Measurements from ENCODE around the gene LY9. TPM values are rescaled to one million over a fixed set of nuclear protein-coding genes. Genes with fewer than 3 reads are reported as not detected.

The LY9 gene
- total RNA-seq, 1 donor from 2014 or later, result 4.7 TPM

DNA sequence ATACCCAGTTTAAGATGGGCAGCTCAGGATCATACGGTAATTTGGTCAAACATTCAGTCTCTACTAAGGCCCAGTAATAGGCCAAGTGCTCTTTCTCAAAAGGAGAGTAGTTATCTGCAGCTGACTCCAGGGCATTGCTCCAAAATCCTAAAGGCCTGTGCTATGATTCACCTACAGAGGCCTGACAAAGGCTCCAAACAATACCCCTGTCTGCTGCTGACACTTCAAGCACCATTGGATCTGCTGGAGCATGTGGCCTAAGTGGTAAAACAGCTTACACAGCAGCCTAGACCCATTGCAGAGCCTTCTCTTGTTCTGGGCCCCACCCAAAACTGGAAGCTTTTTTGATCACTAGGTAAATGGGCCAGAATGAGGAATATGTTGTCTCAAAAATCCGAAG lies 34.1 kb upstream of the LY9 start:
- no peak overlapping the region for H3K27ac ChIP-seq
- no peaks in the 10 kb centered on the region for H3K4me1 ChIP-seq
- H3K36me3 ChIP-seq, result no peaks in the 10 kb centered on the region
- no peaks in the 10 kb centered on the region for H3K9me3 ChIP-seq
- H3K4me3 ChIP-seq, result no peak overlapping the region
- peak in 1 of 2 donors; percentile 54 for DNase-seq (ENCODE audit: extremely low spot score in 2 of 2)
- H3K27me3 ChIP-seq, result no peaks in the 10 kb centered on the region
- intact Hi-C loops (cut with DNase I), result no loop called here
- TF ChIP-seq POLR2AphosphoS5 (IDR thresholded peaks at IDR 0.05; ENCODE audit: insufficient read depth in 1 of 2, low read depth in 1 of 2), result peak in 1 of 2 donors; percentile 77
- no peak for TF ChIP-seq POLR2A (IDR thresholded peaks at IDR 0.05)
- TF ChIP-seq, protein P1, sequence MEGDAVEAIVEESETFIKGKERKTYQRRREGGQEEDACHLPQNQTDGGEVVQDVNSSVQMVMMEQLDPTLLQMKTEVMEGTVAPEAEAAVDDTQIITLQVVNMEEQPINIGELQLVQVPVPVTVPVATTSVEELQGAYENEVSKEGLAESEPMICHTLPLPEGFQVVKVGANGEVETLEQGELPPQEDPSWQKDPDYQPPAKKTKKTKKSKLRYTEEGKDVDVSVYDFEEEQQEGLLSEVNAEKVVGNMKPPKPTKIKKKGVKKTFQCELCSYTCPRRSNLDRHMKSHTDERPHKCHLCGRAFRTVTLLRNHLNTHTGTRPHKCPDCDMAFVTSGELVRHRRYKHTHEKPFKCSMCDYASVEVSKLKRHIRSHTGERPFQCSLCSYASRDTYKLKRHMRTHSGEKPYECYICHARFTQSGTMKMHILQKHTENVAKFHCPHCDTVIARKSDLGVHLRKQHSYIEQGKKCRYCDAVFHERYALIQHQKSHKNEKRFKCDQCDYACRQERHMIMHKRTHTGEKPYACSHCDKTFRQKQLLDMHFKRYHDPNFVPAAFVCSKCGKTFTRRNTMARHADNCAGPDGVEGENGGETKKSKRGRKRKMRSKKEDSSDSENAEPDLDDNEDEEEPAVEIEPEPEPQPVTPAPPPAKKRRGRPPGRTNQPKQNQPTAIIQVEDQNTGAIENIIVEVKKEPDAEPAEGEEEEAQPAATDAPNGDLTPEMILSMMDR (IDR thresholded peaks at IDR 0.05), result no peak

DNA sequence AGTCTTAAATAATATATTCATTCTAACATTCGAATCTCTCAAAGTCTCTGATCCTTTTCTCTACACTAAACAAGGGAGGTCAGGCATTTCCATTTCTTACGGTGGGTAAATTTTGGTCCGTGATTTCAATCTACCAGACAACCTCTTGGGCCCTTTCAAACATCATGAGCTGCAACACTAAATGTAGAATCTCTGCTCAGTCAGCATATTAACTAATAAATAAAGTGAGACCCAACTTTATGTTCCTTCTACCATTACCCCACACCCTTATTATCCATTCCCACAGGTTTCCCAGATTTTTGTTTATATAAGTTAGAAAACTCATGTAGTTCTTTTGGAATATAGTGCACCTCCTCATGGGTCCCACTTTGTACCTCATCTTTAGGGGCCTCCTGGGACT lies 32.0 kb upstream of the LY9 start:
- H3K27me3 ChIP-seq, result no peaks in the 10 kb centered on the region
- no peaks in the 10 kb centered on the region for H3K9me3 ChIP-seq
- H3K4me1 ChIP-seq, result peaks cover 5% of the 10 kb centered on the region
- no peak overlapping the region for H3K27ac ChIP-seq
- intact Hi-C loops (cut with DNase I), result no loop called here
- no peak for DNase-seq (ENCODE audit: extremely low spot score in 2 of 2)
- no peak overlapping the region for H3K4me3 ChIP-seq
- no peaks in the 10 kb centered on the region for H3K36me3 ChIP-seq
- TF ChIP-seq, protein P1 (IDR thresholded peaks at IDR 0.05), result no peak

DNA sequence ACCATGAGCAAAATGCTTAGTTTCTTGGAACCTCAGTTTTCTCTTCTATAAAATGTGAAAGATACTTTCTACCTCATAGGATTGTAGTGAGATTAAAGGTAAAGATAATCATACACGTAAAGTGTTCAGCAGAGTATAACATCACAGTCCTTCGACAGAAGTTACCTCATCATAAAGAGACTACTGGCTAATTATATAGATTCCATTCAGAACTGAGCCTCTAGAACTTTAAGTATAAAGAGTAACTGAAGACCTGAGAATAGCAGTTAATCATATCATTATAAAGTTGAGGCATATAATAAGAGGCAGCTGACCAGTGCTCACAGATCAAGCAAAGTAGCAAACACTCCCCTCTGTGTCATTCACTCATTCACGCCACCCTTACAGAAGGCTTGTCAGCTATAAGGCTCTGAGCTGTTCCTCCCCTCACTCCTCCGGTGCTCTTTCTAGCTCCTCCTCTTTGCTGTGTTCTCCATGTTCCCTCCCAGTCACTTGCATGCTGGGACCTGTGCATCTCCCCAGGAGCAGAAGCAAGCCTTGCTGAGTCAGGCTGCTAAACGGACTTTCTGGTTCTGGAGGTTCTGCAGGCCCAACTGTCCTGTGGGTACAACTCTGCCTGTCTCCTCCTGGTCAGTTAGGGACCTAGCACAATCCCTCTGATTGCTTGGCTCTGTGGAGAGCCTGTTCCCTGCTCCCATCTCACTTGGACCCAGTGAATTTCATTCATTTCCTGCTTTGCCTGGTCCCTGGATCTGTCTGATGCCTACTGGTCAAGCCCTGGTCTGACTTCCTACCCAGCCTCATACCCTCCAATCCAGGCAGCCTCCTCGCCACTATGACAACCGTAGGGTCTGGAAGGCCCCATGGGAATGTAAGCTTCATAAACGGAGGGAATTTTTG lies 28.3 kb upstream of the LY9 start:
- peaks cover 5% of the 10 kb centered on the region for H3K4me1 ChIP-seq
- H3K27ac ChIP-seq, result peak overlapping the region; percentile 67
- H3K27me3 ChIP-seq, result no peaks in the 10 kb centered on the region
- intact Hi-C loops (cut with DNase I), result no loop called here
- H3K4me3 ChIP-seq, result no peak overlapping the region
- no peak for DNase-seq (ENCODE audit: extremely low spot score in 2 of 2)
- H3K36me3 ChIP-seq, result no peaks in the 10 kb centered on the region
- no peaks in the 10 kb centered on the region for H3K9me3 ChIP-seq
- peak in 1 of 2 donors; percentile 67 for TF ChIP-seq POLR2AphosphoS5 (IDR thresholded peaks at IDR 0.05; ENCODE audit: insufficient read depth in 1 of 2, low read depth in 1 of 2)
- TF ChIP-seq, protein P1 (IDR thresholded peaks at IDR 0.05), result no peak

DNA sequence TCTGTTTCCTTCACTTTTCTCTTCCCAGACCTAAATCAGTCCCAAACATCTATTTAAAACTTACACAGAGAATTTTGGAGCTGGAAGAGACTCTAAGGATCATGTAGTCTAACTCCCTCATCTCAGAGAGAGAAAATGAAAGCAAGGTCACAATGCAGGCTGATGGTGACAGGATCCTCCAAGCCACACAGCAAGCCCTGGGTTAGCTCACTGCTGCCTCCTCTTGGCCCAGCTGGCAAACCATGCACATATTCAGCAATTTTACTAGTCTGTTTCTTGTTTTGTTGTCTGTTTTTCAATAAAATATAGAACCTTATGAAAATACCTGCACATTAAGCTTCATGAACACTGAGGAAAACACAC lies 27.7 kb upstream of the LY9 start:
- H3K4me3 ChIP-seq, result no peak overlapping the region
- H3K9me3 ChIP-seq, result no peaks in the 10 kb centered on the region
- H3K4me1 ChIP-seq, result peaks cover 5% of the 10 kb centered on the region
- no peaks in the 10 kb centered on the region for H3K36me3 ChIP-seq
- no peaks in the 10 kb centered on the region for H3K27me3 ChIP-seq
- no peak for DNase-seq (ENCODE audit: extremely low spot score in 2 of 2)
- H3K27ac ChIP-seq, result peak overlapping the region; percentile 67
- intact Hi-C loops (cut with DNase I), result no loop called here
- TF ChIP-seq POLR2A (IDR thresholded peaks at IDR 0.05), result no peak
- TF ChIP-seq, protein P1 (IDR thresholded peaks at IDR 0.05), result peak in 2 of 3 experiments; percentile 15 to 27

DNA sequence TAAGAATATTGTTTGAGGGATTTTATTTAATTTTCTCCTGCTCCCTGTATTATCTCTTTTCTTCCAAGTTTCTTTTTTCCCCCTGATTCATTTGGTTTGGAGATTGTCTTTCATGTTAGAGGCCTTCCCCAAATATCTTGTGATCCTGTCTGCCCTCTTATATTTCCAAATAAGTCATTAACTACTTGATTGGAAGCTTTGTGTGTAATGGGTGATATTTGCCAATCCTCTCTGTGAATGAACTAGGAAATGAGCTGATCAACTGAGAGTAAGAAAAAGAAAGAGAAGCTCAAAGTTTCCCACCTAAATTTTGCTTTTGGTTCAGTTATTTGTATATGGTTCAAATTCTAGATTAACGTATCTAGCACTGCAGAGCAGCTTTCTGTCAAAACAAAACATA lies 23.6 kb upstream of the LY9 start:
- TF ChIP-seq POLR2A (IDR thresholded peaks at IDR 0.05) (no peak), POLR2AphosphoS5 (IDR thresholded peaks at IDR 0.05; ENCODE audit: insufficient read depth in 1 of 2, low read depth in 1 of 2) (no peak)
- TF ChIP-seq, protein P1 (IDR thresholded peaks at IDR 0.05), result no peak
- Histone ChIP-seq H3K9me3 (no peaks in the 10 kb centered on the region), H3K36me3 (no peaks in the 10 kb centered on the region), H3K4me3 (no peak overlapping the region), H3K27me3 (no peaks in the 10 kb centered on the region), H3K27ac (no peak overlapping the region), H3K4me1 (peaks cover 5% of the 10 kb centered on the region)
- intact Hi-C loops (cut with DNase I), result no loop called here
- DNase-seq (ENCODE audit: extremely low spot score in 2 of 2), result no peak
